Superior temporal gyrus (tissue), 1 donor: ENCODE data around the gene MTX3.

Source experiments
- DNase-seq: peaks from one replicate; pipeline ENCODE4 v3.0.0-alpha.2; 2016; ENCODE audit errors: extremely low spot score

Gene MTX3

DNA sequence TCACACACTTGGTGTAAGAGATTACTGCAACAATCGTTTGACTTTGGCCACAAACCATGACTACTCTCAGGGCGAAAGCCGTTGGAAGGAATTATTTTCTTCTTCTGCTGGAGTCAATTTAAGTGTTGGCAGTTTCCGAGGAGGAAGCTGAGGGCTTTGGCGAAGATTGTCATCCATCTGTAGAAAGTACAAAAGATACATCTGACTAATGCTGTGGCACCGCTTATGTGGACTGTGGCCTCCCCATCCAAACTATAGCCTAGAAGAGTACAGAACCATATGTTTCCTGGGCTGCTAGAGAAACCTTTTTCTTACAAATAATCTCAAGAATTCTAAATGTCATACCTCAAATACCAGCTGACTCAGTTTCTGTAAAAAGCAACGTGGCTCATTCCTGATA, 7.4 kb downstream of the MTX3 start:
- no peak for DNase-seq

DNA sequence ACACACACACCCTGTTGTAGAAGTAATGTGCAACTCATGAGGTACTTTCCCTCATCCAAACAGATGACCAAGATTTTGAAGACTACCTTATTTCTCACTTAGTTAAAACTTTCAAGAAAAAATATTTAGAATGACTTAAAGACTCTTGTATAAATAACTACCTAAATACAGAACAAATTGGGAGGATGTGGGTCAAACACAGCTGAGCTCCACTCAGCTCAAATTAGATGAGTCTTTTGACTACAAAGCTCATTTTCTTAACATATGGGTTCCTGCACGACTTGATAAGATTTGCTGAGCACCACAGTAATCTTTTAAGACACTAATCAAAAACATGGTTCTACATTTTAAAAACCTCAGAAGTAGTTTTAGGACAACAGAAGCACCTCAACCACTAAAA, 8.9 kb downstream of the MTX3 start:
- DNase-seq = no peak

DNA sequence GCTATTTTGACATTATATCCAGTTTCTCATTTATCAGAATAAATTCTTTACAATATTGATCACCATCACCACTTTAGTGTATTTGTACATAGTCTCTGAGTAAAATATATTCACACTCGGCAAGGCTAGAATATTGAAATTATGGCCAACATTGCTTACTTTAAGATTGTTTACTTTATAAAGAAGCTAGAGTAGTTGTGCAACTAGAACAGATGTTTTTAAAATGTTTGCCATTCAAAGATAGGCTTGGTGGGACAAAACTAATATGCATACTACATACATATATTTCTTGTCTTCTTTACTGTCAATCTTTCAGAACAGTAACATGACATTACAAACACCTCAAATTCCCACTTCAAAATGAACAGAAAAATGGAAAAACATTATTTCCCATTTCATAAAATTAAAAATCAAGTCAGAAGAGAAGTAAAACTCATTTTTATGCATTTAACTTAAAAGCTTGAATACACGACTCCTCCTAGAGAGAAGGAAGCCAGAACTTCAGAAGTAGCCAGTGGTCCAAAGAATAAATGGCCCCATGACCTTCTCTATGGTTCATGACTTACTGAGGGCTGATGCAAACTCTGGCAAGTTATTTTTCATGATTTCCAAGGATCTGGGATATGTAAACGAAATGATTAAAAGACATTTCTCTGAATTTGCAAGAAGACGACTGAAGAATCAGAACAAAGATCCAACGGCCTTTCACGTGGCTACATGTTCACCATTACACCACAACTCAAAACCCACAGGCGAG, 14.1 kb downstream of the MTX3 start:
- DNase-seq = no peak

DNA sequence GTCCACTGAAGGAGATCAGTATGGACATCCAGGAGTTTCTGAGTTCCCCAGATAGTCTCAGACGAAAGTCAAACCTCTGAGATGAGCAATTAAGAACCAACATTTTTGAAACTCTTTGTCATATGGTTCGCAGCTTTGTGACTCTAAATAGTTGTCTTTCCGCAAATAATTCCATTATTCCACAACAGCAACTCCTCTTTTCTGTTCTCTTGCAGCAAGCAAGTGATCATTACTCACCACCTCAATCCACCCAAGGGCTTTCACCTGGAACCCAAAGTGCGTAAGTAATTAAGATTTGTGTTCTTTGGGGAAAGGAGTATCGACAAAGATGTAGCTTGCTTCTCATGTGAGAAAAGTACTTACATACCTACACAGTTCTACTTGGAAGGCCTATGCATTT, 15.6 kb downstream of the MTX3 start:
- no peak for DNase-seq

DNA sequence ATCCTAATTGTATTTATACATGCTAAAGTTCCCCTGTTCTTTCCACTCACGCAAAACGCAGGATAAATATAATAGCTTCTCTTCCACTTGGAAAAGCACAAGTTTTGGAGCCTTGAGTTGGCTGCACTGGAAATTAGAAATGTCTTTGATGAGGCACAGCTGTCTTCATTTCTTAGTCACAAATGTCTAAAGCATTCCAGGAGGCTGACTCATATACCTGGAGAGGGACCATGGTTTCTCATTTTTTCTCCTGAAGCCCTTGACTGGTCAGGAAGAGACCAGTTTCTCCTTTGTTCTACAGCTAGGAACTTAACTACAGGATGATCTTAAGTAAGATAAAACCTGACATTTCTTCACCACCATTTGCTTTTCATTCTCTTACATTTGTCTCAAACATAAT, 16.2 kb downstream of the MTX3 start:
- no peak for DNase-seq

DNA sequence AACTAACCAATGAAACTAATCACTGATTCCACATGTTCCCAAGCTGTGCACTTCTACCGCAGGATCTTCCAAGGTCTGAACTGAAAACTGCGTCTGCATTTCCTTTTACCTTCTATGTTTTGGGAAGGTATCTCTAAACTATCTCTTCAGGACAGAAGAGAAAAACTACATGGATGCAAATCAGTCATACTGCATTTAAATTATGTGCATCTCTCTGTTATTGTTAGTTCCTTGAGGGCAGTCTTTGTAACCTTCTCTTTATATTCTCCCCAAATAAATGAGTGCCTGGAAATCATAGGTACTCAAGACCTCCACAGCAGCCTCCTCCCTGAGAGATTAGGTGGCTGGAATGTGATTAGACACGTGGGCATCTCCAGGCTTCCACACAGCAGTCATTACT, 17.1 kb downstream of the MTX3 start:
- DNase-seq = no peak

DNA sequence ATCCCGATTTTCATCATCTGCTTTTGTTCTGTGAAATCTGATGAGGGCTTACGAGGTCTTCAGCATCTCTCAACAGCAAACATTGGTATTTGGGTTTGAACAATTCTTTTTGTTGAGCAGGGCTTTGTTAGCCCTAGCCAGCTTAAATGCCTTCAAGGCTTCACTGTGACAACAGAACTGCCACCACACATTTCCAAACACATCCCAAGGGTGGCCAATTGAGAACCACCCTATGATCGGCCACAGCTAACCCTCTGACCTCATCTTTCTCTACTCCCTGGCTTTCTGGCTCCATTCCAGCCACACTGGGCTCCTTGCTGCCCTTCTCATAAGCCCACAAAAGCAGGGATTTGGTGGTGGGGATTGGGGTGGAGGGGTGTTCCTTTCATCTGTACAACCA, 17.6 kb downstream of the MTX3 start:
- no peak for DNase-seq

DNA sequence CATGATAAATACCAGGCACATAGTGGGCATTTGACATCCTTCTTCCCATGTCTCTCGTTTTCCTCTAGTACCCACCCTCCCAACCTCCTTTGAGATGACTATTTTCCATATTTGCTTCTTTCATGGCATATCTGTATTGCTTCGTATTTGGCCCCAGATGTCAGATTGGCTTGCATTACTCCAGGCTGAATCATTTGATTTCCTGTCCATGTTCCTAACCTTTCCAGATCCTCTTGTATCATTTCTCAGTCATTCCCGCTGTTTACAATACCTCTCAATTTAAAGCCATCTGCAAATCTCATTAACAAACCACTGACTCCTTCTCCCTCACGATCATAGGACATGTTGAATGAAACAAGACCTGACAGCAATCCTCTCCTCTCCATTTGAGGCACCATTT, 19.9 kb downstream of the MTX3 start:
- DNase-seq = no peak

DNA sequence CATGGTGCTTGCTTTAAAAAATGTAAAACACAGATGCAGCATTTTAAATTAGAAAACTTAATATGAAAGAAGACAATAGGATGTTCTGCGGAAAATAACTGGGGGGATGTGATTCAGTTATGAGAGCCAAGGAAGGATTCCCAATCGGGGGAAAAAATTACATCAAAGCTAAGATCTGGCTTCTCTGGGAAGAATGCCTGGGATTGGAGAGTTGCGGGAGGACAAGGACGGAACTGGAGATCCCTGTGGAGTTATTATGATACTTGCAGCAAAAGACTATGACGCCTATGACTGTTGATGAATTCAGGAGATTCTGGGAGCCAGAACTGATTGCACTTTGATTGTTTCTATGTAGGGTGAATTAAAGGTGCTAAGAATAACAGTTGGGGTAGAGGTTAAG, 24.6 kb downstream of the MTX3 start:
- DNase-seq = no peak

DNA sequence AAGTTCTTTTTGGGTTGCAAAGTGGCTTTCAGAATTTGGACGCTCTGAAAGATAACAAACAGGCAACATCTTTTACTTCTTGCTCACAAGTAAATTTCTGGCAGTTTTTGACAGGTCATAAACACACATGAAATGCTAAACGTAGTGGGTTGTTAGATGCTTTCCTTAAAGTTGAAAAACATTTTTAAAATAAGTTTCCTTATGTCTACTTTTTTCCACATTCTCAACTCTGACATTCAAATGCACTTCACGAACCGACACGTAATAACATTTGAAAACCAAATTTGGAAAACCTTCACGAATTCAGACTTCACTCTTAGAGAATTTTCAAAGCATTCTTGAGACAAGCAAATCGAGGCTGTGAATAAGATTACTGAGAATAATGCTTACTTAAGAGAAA, 26.9 kb downstream of the MTX3 start:
- no peak for DNase-seq

DNA sequence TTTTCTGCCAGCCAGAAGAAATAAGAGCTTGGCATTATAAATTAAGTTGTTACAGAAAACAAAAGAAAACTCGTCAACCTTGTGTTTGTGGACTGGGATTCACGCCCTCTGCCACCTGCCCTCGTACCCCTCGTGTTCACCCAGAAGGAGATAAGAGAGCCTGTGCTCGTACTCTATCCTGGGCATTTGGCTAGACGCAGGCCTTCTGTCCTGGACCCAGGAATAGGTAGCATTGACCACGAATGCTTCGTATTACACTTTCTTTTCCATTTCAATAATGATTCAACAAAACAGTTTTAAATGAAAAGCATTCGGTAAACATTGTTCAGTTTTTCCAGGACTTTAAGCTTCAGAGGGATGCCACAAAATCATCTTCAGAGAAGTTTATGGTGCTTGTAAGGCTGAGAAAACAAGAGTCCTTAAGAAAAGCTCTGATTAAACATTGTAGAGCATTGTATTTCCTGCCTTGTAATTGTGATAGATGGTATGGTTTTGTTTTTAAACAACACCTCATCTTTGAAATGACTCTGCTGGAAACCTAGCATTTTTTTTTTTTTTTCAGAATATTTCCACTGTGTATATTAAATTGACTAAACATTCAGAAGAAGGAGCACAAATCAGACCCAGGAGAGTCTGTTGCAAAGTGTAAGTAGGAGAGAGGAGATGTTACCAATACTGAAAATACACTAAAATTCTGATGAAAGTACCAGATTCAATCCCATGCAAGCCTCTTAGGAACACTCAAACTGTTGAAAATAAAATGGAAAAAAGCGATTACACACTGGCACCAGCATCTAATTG, 27.6 kb downstream of the MTX3 start:
- no peak for DNase-seq

DNA sequence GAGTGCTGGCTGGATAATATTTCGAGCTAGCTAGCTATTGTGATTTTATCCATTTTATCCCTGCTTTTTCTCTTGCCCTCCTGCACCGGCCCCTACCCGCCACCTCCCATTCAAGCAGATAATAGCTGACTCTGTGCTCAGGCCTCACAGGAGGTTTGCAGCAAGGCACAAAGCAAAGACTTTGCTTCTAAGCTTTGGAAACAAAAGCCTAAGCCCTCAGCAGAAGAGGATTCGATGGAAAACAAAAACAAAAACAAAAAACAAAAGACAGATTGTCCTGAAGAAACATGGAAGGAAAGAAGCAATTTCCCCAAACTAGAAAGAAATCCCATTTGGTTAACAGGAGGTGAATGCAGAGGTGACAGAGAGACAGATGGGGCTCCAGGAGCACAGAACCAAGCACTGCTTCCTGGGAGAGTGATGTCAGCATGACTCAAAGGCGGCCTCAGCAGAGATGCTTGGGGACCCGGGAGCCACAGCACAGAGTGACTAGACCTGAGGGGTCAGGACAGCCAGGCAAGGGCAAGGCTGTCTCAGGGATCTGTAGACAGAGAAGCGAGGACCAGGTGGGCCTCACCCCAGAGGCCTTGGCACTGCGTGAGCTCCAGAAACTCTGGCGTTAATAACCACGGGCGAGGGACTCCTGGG, 28.4 kb downstream of the MTX3 start:
- DNase-seq = no peak

DNA sequence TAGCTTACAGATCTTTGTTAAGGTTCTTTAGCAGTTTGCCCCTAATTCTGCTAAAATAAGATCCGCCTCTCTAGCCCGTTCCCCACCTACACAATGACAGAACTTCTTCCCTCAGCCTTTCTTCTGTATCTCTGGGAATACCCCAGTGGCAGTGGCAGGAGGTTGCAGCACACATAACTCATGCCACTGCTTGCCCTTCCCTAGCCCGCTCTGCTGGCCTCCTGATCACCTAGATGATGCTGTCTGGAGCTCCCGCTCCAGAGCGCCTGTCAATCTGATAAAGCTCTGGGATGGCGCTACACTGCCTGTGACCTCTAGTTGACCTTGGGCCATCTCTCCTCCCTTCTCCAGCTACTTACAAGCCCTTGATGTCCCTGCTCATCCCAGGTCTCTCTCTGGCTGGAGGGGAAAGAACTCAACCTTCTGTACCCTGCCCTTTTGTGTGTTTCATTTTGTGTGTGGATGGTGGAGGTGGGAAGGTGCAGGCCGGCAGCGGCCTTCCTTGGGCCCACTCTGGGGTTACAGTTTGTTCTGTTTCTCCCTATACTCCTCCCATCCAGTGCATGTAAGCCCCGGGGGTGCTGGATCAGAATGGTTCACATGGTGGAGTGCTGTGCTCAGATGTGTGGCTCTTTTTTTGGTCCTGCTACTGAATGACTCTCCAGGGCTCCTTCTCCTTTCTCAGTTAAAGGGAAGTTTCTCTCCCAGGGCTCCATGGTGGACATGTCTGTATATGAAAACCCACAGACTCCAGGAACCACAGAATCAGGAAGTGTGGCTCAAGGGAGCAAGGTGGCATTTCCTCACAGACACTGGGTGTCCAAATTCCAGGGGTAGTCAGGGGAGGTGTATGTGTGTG, 29.1 kb downstream of the MTX3 start:
- no peak for DNase-seq

DNA sequence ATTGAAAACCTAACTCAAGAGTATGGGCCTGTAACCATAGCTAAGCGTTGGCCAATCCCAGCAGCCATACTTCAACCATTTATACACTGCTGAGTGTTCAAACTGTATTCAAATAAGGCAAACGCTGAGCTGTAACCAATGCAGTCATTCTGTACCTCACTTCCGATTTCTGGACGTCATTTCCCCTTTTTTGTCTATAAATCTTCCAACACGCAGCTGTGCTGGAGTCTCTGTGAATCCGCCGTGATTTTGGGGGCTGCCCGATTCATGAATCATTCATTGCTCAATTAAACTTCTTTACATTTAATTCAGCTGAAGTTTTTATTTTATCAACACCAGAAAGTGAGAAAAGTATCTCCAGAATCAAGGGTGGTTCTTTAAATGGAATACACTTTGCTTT, 31.7 kb downstream of the MTX3 start:
- DNase-seq = no peak

DNA sequence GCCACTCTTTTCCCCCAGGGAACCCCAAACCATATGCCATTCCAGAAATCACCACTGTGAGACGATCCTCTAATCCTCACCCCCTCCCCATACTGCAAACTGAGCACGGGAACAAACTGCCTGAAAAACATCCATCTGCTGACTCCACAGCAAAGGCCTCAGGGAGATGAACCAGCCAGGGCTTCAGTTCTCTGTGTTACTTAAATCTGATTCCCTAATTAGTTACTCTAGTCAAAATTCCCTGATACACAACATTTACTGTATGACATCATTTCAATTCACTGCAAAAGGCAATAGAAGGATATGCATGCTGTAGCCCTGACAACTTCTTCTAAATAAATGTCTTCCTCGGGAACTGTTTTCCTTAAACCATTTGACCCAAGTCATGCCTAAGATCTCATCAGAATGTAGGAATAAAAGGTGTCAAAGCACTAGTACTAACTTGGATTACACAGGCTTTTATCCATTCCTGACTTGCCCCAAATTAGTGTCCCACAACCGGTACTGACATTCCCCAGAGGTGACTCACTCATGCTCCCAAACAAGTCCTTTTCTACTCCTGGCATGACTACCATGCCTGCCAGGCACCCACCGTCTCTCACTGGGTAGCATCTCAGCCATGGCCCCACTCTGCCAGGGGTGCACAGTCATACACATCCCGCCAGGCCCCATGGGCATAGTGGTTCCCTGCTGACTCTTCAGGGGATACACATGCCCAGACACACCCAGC, 35.0 kb downstream of the MTX3 start:
- DNase-seq = no peak

DNA sequence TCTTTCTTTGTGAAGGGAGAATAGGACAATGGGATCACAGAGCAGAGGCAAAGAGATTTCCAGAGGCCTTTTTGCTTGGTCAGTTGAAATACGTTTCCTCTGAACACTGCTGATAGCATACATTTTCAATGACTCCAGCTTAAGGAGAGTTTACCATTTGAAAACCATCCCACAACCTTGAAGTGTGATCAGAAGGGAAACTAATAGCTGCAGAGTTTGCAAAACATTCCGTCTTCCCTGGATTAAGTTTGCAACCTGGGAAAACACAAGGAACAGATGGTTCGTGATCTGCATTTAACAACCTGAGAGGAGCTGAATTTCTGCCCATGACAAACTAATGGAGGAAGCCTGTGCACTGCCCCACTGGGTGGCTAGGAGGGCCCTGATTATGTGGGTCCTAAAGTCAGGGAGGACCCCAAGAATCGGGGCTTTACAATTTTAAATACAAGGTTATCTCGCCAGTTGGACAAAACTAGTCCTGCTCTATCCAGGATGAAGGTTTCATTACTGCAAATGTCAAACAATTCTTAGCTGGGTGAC, 35.6 kb downstream of the MTX3 start:
- no peak for DNase-seq

DNA sequence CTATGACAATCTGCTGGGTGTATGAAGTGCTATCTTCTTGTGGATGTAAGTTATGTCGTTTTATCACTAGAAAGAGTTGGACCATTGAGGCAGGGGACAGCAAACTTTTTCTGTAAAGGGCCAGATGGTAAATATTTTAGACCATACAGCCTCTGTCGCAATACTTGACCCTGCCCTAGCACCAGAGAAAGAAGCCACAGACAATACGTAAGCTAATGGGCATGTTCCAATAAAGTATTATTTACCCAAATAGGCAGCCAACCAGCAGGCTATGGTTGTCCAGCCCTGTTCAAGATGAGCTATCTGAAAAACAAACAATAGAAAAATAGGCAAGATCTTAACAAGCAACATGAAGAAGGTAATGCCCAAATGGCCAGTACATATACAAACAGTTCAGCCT, 36.4 kb downstream of the MTX3 start:
- DNase-seq = no peak

DNA sequence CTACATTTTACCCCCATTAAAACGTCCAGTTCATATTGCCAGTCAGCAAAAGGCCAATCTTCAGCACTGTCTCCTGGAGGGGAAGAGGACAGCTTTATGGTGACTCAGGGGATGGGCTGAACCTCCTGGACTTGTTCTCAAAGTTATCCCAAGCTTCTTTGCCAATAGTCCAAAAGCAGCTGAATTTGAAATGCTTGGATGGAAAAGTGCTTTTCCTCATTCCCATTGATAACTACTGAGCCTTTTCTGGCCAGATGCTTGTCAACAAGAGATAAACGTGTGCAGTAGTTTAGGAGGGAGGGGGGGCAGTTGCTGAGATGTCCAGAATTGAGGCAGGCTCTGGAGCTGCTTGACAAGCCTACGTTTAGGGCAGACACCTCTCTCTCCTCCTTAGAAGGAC, 43.5 kb downstream of the MTX3 start:
- DNase-seq = no peak

DNA sequence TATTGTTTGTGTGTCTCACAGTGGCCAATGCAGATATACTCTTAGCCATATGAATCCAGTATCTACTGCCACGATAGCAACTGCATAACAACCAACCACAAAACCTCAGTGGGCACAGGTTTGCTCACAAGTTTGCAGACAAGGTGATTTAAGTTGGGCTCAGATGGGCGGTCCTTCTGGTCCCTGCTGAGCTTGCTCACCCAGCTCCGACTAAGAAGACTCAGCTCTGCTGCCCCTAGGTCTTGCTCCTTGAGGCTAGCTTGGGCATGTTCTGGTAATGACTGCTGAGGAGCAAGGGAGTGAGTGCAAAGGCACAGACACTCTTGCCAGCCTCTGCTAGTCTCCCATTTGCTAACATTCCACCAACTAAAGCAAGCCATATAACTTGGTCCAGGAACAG, 52.6 kb downstream of the MTX3 start:
- DNase-seq = no peak

DNA sequence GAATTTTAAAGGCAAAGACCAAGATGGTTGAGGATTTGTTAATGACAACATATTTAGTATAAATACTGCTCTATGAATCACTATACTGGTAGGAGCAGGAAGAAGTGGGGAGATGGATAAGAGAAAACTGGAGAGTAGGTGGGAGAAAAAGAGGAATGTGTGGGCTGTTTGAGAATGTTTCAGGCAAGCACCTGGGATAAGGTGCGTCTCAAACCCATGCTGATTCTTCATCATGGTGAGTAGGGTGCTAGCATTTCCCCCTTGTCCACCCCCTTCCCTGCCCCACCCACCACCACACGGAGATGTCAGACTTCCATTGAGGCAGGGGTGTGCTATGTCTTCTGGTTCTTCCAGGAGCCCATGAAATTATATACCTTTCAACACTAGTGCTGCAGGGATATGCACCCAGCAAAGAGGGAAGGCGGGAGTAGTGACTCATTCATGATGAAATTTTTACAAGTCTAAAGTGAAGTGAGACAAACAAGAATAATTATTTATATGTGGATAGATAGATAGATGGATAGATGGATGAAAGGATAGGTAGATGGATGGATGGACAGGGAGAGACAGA, 54.3 kb downstream of the MTX3 start:
- DNase-seq = no peak
